ENCODE results near the gene PHACTR2.

DNA sequence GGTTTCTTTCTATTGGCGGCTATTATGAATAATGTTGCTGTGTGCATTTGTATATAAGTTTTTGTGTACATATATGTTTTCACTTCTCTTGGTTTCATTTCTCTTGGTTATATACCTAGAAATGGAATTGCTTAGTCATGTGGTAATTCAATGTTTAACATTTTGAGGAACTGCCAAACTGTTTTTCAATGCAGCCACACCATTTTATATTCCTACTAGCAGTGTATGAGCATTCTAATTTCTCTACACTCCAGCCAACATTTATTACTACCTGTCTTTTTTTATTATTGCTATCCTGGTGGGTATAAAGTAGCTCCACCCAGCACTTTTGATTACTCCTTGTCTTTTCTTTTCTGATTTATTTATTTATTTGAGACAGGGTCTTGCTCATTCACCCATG is 54.8 kb downstream of the PHACTR2 start:
- TF ChIP-seq, protein P1, sequence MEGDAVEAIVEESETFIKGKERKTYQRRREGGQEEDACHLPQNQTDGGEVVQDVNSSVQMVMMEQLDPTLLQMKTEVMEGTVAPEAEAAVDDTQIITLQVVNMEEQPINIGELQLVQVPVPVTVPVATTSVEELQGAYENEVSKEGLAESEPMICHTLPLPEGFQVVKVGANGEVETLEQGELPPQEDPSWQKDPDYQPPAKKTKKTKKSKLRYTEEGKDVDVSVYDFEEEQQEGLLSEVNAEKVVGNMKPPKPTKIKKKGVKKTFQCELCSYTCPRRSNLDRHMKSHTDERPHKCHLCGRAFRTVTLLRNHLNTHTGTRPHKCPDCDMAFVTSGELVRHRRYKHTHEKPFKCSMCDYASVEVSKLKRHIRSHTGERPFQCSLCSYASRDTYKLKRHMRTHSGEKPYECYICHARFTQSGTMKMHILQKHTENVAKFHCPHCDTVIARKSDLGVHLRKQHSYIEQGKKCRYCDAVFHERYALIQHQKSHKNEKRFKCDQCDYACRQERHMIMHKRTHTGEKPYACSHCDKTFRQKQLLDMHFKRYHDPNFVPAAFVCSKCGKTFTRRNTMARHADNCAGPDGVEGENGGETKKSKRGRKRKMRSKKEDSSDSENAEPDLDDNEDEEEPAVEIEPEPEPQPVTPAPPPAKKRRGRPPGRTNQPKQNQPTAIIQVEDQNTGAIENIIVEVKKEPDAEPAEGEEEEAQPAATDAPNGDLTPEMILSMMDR (IDR thresholded peaks at IDR 0.05) = no peak
- TF ChIP-seq POLR2A (IDR thresholded peaks at IDR 0.05; ENCODE audit: low read depth) (no peak), POLR2AphosphoS5 (IDR thresholded peaks at IDR 0.05) (no peak)

Data from esophagus muscularis mucosa (tissue), 3 donors.